Measurements from ENCODE around the gene CCDC88B.

Gene CCDC88B

DNA sequence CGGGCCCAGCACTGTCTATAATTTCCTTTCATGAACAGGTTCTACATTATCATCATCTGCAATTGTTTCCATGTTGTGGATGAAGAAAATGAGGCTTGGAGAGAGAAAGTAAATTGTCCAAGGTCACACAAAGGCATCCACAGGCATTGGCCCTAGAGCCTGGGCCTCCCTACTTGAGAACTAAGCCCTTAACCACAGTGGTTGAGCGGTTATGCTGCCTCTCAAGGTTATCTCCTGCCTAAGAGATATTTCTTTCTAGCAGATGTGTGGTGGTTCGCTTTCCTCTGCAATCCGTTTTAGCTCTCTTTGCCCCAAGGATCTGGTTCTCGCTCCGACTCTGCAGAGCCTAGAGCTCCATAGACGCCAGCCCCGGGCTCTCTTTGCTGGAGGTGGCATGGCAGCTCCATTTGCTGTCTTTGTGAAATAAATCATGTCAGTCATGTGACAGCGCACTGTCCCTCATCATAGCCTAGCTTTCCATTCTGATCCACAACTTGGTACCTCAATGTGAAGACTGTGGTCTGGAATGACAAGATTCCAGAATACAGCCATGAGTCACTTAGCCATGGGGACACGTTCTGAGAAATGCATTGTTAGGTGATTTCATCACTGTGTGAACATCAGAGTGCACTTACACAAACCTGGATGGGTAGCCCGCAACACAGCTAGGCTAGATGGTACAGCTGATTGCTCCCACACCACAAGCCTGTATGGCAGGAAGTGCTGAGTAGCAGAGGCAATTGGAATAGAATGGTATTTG lies 46.1 kb downstream of the CCDC88B start:
- Histone ChIP-seq H3K4me1 (ENCODE audit: control insufficient read depth in 1 of 2, insufficient read depth in 1 of 2, low read depth in 1 of 2, low read length in 1 of 2) (peaks cover 31 to 41% of the 10 kb centered on the region in 2 experiments), H3K27ac (peak overlapping the region; percentile 90), H3K27me3 (no peaks in the 10 kb centered on the region), H3K4me3 (ENCODE audit: low read depth in 1 of 2, low read length in 1 of 2) (no peak overlapping the region), H3K9me3 (no peaks in the 10 kb centered on the region), H3K36me3 (no peaks in the 10 kb centered on the region)
- TF ChIP-seq, protein P1, sequence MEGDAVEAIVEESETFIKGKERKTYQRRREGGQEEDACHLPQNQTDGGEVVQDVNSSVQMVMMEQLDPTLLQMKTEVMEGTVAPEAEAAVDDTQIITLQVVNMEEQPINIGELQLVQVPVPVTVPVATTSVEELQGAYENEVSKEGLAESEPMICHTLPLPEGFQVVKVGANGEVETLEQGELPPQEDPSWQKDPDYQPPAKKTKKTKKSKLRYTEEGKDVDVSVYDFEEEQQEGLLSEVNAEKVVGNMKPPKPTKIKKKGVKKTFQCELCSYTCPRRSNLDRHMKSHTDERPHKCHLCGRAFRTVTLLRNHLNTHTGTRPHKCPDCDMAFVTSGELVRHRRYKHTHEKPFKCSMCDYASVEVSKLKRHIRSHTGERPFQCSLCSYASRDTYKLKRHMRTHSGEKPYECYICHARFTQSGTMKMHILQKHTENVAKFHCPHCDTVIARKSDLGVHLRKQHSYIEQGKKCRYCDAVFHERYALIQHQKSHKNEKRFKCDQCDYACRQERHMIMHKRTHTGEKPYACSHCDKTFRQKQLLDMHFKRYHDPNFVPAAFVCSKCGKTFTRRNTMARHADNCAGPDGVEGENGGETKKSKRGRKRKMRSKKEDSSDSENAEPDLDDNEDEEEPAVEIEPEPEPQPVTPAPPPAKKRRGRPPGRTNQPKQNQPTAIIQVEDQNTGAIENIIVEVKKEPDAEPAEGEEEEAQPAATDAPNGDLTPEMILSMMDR (IDR thresholded peaks at IDR 0.05), result no peak

GRCh38 chr11:64387916-64388315 lies 47.9 kb downstream of the CCDC88B start:
- Histone ChIP-seq H3K36me3 (no peaks in the 10 kb centered on the region), H3K4me3 (ENCODE audit: low read depth in 1 of 2, low read length in 1 of 2) (no peak overlapping the region), H3K27me3 (no peaks in the 10 kb centered on the region), H3K27ac (no peak overlapping the region), H3K4me1 (ENCODE audit: control insufficient read depth in 1 of 2, insufficient read depth in 1 of 2, low read depth in 1 of 2, low read length in 1 of 2) (peaks cover 40 to 48% of the 10 kb centered on the region in 2 experiments), H3K9me3 (no peaks in the 10 kb centered on the region)
- TF ChIP-seq, protein P1 (IDR thresholded peaks at IDR 0.05), result no peak

- Histone ChIP-seq H3K4me3 (ENCODE audit: low read depth in 1 of 2, low read length in 1 of 2) (no peak overlapping the region), H3K9me3 (no peaks in the 10 kb centered on the region), H3K27me3 (no peaks in the 10 kb centered on the region), H3K4me1 (ENCODE audit: control insufficient read depth in 1 of 2, insufficient read depth in 1 of 2, low read depth in 1 of 2, low read length in 1 of 2) (peaks cover 40 to 48% of the 10 kb centered on the region in 2 experiments), H3K27ac (no peak overlapping the region), H3K36me3 (no peaks in the 10 kb centered on the region)
- TF ChIP-seq, protein P1 (IDR thresholded peaks at IDR 0.05), result no peak
Measured at GRCh38 chr11:64388894-64389293, 48.9 kb downstream of the CCDC88B start.

GRCh38 chr11:64389851-64390250 lies 49.8 kb downstream of the CCDC88B start:
- Histone ChIP-seq H3K4me1 (ENCODE audit: control insufficient read depth in 1 of 2, insufficient read depth in 1 of 2, low read depth in 1 of 2, low read length in 1 of 2) (peaks cover 40 to 48% of the 10 kb centered on the region in 2 experiments), H3K27me3 (no peaks in the 10 kb centered on the region), H3K9me3 (no peaks in the 10 kb centered on the region)

GRCh38 chr11:64390558-64390957 lies 50.6 kb downstream of the CCDC88B start:
- TF ChIP-seq, protein P1 (IDR thresholded peaks at IDR 0.05), result no peak
- Histone ChIP-seq H3K4me3 (ENCODE audit: low read depth in 1 of 2, low read length in 1 of 2) (peak overlapping the region in 1 of 2 experiments; percentile 24), H3K27me3 (no peaks in the 10 kb centered on the region), H3K27ac (peak overlapping the region; percentile 77), H3K4me1 (ENCODE audit: control insufficient read depth in 1 of 2, insufficient read depth in 1 of 2, low read depth in 1 of 2, low read length in 1 of 2) (peaks cover 37 to 48% of the 10 kb centered on the region in 2 experiments), H3K9me3 (no peaks in the 10 kb centered on the region), H3K36me3 (no peaks in the 10 kb centered on the region)

More at GRCh38 chr11:64389851-64390250, 49.8 kb downstream of the CCDC88B start:
- Histone ChIP-seq H3K27ac (no peak overlapping the region), H3K36me3 (no peaks in the 10 kb centered on the region), H3K4me3 (ENCODE audit: low read depth in 1 of 2, low read length in 1 of 2) (no peak overlapping the region)
- TF ChIP-seq, protein P1 (IDR thresholded peaks at IDR 0.05), result no peak
